Nephron progenitor cell (in vitro differentiated cells): ENCODE results near the gene NOS3.

Experiments
- DNase-seq: peaks from one replicate; pipeline ENCODE4 v3.0.0; 2021
- H3K27ac Mint-ChIP-seq: 2 replicates; pipeline ENCODE4 v1.8.0; 2021; ENCODE audit warnings: mild to moderate bottlenecking, moderate library complexity, mixed read lengths
- H3K27me3 Mint-ChIP-seq: 2 replicates; pipeline ENCODE4 v1.8.0; 2021; ENCODE audit warnings: mild to moderate bottlenecking, low read depth, mixed read lengths; ENCODE audit not compliant: poor library complexity
- H3K36me3 Mint-ChIP-seq: 2 replicates; pipeline ENCODE4 v1.8.0; 2021; ENCODE audit warnings: low read depth, mixed read lengths
- H3K4me1 Mint-ChIP-seq: 2 replicates; pipeline ENCODE4 v1.8.0; 2021; ENCODE audit warnings: mixed read lengths
- H3K4me3 Mint-ChIP-seq: 2 replicates; pipeline ENCODE4 v1.8.0; 2021; ENCODE audit warnings: mild to moderate bottlenecking, moderate library complexity, mixed read lengths
- H3K9me3 Mint-ChIP-seq: 2 replicates; pipeline ENCODE4 v1.8.0; 2021; ENCODE audit warnings: mild to moderate bottlenecking, moderate library complexity, mixed read lengths
- CTCF ChIP-seq: fragments of 200-600 bp; sonication (generic); IDR thresholded peaks from 2 replicates; pipeline ENCODE4 v1.5.0; 2021; ENCODE audit warnings: antibody characterized with exemption

NOS3 gene

GRCh38 chr7:150980663-150981062 is 10.2 kb upstream of the NOS3 start:
- H3K27ac Mint-ChIP-seq = no peak overlapping the region
- no peak for TF ChIP-seq CTCF
- DNase-seq = no peak
- no peaks in the 10 kb centered on the region for H3K36me3 Mint-ChIP-seq
- peaks cover 51% of the 10 kb centered on the region for H3K4me1 Mint-ChIP-seq
- no peaks in the 10 kb centered on the region for H3K9me3 Mint-ChIP-seq
- H3K27me3 Mint-ChIP-seq = peaks cover 38% of the 10 kb centered on the region
- no peak overlapping the region for H3K4me3 Mint-ChIP-seq

GRCh38 chr7:150981644-150982043 is 9.2 kb upstream of the NOS3 start:
- peaks cover 44% of the 10 kb centered on the region for H3K27me3 Mint-ChIP-seq

GRCh38 chr7:150982351-150982750 is 8.5 kb upstream of the NOS3 start:
- H3K4me1 Mint-ChIP-seq = peaks cover 48% of the 10 kb centered on the region
- no peak for DNase-seq
- peaks cover 45% of the 10 kb centered on the region for H3K27me3 Mint-ChIP-seq
- H3K36me3 Mint-ChIP-seq = no peaks in the 10 kb centered on the region
- no peaks in the 10 kb centered on the region for H3K9me3 Mint-ChIP-seq
- H3K27ac Mint-ChIP-seq = no peak overlapping the region
- no peak for TF ChIP-seq CTCF
- H3K4me3 Mint-ChIP-seq = no peak overlapping the region

More at GRCh38 chr7:150981644-150982043, 9.2 kb upstream of the NOS3 start:
- H3K4me3 Mint-ChIP-seq = no peak overlapping the region
- no peaks in the 10 kb centered on the region for H3K36me3 Mint-ChIP-seq
- no peak overlapping the region for H3K27ac Mint-ChIP-seq
- no peak for TF ChIP-seq CTCF
- no peaks in the 10 kb centered on the region for H3K9me3 Mint-ChIP-seq
- peaks cover 51% of the 10 kb centered on the region for H3K4me1 Mint-ChIP-seq
- no peak for DNase-seq

- Mint-ChIP-seq H3K36me3 (no peaks in the 10 kb centered on the region), H3K9me3 (no peaks in the 10 kb centered on the region), H3K4me3 (no peak overlapping the region), H3K27me3 (peaks cover 47% of the 10 kb centered on the region), H3K4me1 (peaks cover 55% of the 10 kb centered on the region), H3K27ac (no peak overlapping the region)
- DNase-seq = peak; percentile 76
- no peak for TF ChIP-seq CTCF
These were observed 6.9 kb upstream of the NOS3 start for GRCh38 chr7:150983893-150984368.

DNA sequence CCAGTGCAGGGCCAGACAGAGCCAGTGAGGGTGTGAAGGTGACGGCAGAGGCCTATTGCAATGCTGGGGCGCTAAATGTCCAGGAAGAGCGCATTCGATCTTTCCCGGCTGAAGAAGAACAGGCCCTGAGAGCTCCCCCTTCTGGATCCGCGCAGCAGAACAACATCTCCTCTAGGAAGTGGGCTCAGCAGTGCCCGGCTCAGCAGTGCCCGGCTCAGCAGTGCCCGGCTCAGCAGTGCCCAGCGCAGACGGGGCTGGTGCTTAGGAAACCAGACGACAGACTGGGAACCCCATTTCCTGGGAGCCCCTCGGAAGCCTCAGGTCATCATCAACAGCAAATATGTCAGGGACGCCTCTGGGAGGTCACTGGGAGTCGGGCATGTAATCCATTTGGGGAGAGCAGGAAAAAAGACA is 4.7 kb upstream of the NOS3 start:
- peaks cover 46% of the 10 kb centered on the region for H3K4me1 Mint-ChIP-seq
- peaks cover 10% of the 10 kb centered on the region for H3K9me3 Mint-ChIP-seq
- H3K36me3 Mint-ChIP-seq = no peaks in the 10 kb centered on the region
- peaks cover 47% of the 10 kb centered on the region for H3K27me3 Mint-ChIP-seq
- peak; percentile 78 for DNase-seq
- no peak overlapping the region for H3K4me3 Mint-ChIP-seq
- peak; percentile 75 for TF ChIP-seq CTCF
- no peak overlapping the region for H3K27ac Mint-ChIP-seq

DNA sequence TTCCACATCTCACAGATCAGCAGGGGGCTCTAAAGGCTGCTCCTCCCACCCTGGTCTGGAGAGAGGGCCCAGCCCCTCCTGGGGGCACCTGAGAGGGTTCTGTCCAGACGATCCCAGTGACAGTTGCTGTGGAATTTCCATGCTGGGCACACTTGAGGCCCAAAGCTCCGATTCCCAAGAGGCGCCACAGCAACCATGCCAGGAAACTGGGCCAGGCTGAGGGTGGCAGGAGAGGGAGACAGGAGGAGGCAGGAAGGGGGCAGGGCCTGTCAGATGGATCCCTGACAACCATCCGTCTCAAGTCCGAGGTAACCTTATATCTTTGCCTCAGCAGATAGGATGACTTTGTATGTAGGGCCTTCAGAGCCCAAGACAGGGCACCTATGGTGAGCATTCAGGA is 4.3 kb upstream of the NOS3 start:
- no peak for TF ChIP-seq CTCF
- Mint-ChIP-seq H3K27me3 (peaks cover 46% of the 10 kb centered on the region), H3K4me3 (no peak overlapping the region), H3K36me3 (no peaks in the 10 kb centered on the region), H3K9me3 (peaks cover 11% of the 10 kb centered on the region), H3K4me1 (peaks cover 42% of the 10 kb centered on the region), H3K27ac (no peak overlapping the region)
- DNase-seq = no peak
